ENCODE results near the gene PREX1. TPM values are rescaled to one million over a fixed set of nuclear protein-coding genes. Genes with fewer than 3 reads are reported as not detected.

The PREX1 gene
- polyA plus RNA-seq, 1 of the 3 experiments (the other 2 are of a cell fraction), result 5.3 TPM

DNA sequence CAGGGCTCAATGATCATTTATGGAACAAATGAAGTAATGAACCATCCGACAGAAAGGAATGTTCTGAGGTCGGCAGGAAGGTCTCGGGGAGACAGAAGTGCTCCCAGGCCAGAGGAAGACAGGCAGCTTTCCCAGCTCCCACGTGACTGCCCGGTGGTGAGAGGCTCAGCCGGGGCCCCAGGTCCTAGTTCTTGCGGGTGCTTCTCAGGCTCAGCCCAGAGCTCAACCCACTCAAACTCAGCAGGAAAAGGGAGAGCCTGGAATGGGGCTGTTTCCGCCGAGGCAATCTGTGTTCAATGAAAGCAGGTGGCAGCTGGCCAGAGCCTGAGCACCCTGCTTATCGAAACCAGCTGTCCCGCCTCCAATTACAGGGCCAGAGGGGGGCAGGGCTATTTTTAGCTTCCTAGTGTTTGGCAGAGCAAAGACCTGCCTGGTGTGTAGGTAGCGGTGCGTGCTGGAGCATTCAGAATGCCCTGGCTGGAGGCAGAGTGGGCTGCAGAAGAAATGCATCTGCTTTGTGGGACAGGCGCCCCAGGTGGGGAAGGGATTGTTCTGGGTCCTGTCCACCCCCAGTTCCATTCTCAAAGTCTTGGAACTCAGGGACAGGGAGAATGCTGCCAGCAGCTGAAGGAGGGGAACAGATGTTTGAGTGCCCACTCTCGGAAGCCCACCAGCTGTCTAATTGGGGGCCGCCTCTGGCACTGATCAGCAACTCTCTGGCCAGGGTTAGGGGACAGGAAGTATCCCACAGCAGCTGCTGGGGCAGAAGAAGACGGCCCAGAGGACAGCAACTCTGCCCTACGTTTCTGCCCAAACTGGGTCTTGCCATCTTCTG lies 145.1 kb downstream of the PREX1 start (continued):
- TF ChIP-seq TEAD4 (IDR thresholded peaks at IDR 0.05; ENCODE audit: borderline replicate concordance, insufficient read depth), result peak; percentile 77
- peak; percentile 37; the same call in 1 of the 2 replicates for TF ChIP-seq RAD21 (IDR thresholded peaks at IDR 0.05; ENCODE audit: low read length)
- TF ChIP-seq SIN3A (IDR thresholded peaks at IDR 0.05; ENCODE audit: borderline replicate concordance, low read depth, low read length), result peak; percentile 87; the same call in 1 of the 2 replicates
- TF ChIP-seq TAF1 (IDR thresholded peaks at IDR 0.05; ENCODE audit: borderline replicate concordance, low read depth, low read length), result no peak; the same call in 1 of the 2 replicates
- no peak for TF ChIP-seq EZH2phosphoT487 (IDR thresholded peaks at IDR 0.05; ENCODE audit: borderline replicate concordance, low read depth)
- no peak for TF ChIP-seq FOXJ3 (CRISPR knock-in tag; IDR thresholded peaks at IDR 0.05)
- TF ChIP-seq, protein P1, sequence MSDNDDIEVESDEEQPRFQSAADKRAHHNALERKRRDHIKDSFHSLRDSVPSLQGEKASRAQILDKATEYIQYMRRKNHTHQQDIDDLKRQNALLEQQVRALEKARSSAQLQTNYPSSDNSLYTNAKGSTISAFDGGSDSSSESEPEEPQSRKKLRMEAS (IDR thresholded peaks at IDR 0.05; ENCODE audit: low read depth), result peak; percentile 70
- peak; percentile 77 for TF ChIP-seq GATA2 (CRISPR knock-in tag; IDR thresholded peaks at IDR 0.05)
- TF ChIP-seq, protein P2, sequence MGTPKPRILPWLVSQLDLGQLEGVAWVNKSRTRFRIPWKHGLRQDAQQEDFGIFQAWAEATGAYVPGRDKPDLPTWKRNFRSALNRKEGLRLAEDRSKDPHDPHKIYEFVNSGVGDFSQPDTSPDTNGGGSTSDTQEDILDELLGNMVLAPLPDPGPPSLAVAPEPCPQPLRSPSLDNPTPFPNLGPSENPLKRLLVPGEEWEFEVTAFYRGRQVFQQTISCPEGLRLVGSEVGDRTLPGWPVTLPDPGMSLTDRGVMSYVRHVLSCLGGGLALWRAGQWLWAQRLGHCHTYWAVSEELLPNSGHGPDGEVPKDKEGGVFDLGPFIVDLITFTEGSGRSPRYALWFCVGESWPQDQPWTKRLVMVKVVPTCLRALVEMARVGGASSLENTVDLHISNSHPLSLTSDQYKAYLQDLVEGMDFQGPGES (IDR thresholded peaks at IDR 0.05; ENCODE audit: low read depth, low read length), result 0 out of 2 replicates have a peak, but pooled peaks have one; percentile 1
- TF ChIP-seq JUND (IDR thresholded peaks at IDR 0.05), result no peak; the same call in 1 of the 2 replicates
- peak; percentile 97 for TF ChIP-seq POLR2AphosphoS5 (IDR thresholded peaks at IDR 0.05; ENCODE audit: low read depth, low read length)
- TF ChIP-seq FOXM1 (IDR thresholded peaks at IDR 0.05; ENCODE audit: low read depth), result 0 out of 2 replicates have a peak, but pooled peaks have one; percentile 71

GRCh38 chr20:48681873-48682426 lies 145.8 kb downstream of the PREX1 start:
- Histone ChIP-seq H3K27ac (ENCODE audit: low read depth in 2 of 2, low read length in 1 of 2) (peak overlapping the region; percentile 85 to 97), H3K9me2 (no peaks in the 10 kb centered on the region), H2AFZ (ENCODE audit: low read depth) (peak overlapping the region; percentile 80), H3K9me3 (no peaks in the 10 kb centered on the region), H3K4me1 (ENCODE audit: control insufficient read depth in 1 of 2, insufficient read depth in 2 of 2, low read depth in 1 of 2, low read length in 1 of 2) (peaks cover 48 to 59% of the 10 kb centered on the region in 2 experiments), H4K20me1 (ENCODE audit: insufficient read depth) (no peaks in the 10 kb centered on the region), H3K79me2 (ENCODE audit: insufficient read depth) (no peaks in the 10 kb centered on the region), H3K36me3 (replicated peaks in 1 of 2; ENCODE audit: control insufficient read depth in 1 of 2, insufficient read depth in 2 of 2, low read length in 1 of 2) (no peaks in the 10 kb centered on the region), H3F3A (replicated peaks; ENCODE audit: insufficient read depth) (peaks cover 5% of the 10 kb centered on the region), H3K27me3 (ENCODE audit: insufficient read depth) (no peaks in the 10 kb centered on the region), H3K9ac (peak overlapping the region; percentile 34; the same call in 1 of the 2 replicates), H3K4me2 (peak overlapping the region; percentile 79), H3K4me3 (ENCODE audit: low read depth in 2 of 2, low read length in 1 of 2) (peak overlapping the region; percentile 25 to 46; a peak in 3 of 4 replicates)
- CTCF ChIA-PET, result interaction anchor here (1.1 to 4.1 kb wide), 3 partner anchors 19 to 31 kb away, joined by 3 to 32 read pairs (median 5); no protein-coding TSS in a partner anchor
- no peak for TF ChIP-seq RAD21 (IDR thresholded peaks at IDR 0.05; ENCODE audit: low read length)
- TF ChIP-seq EZH2phosphoT487 (IDR thresholded peaks at IDR 0.05; ENCODE audit: borderline replicate concordance, low read depth), result no peak
- TF ChIP-seq SMC3 (IDR thresholded peaks at IDR 0.05; ENCODE audit: low read depth, low read length), result no peak
- TF ChIP-seq GATA2 (CRISPR knock-in tag; IDR thresholded peaks at IDR 0.05), result no peak
- no peak for TF ChIP-seq TEAD4 (IDR thresholded peaks at IDR 0.05; ENCODE audit: borderline replicate concordance, insufficient read depth)
- no peak for TF ChIP-seq EP300 (IDR thresholded peaks at IDR 0.05; ENCODE audit: borderline replicate concordance in 1 of 2, low read depth in 1 of 2, low read length in 1 of 2)
- WGBS (ENCODE audit: low lambda C conversion rate), result 63% methylated on average over 6 of the region's 6 CpGs
- DNase-seq, result no peak
- POLR2A ChIA-PET, result interaction anchor here (0.6 to 1.0 kb wide), 2 partner anchors 13 to 1181 kb away, joined by 3 to 7 read pairs; no protein-coding TSS in a partner anchor
